SK-N-SH (cell line): ENCODE data around the gene LCMT1.

Experiments
- CTCF ChIP-seq: fragments of 200-600 bp; sonication (generic); IDR thresholded peaks from 2 replicates; pipeline ENCODE4 v1.6.1; 2017; ENCODE audit warnings: antibody characterized with exemption, mild to moderate bottlenecking, moderate library complexity
- EP300 ChIP-seq, 2 experiments: IDR thresholded peaks; 2 replicates each; pipeline versions ENCODE4 v1.4.0 to v1.6.1; 2012; ENCODE audit warnings: borderline replicate concordance in 1 of 2, low read depth in 1 of 2, low read length in 1 of 2
- FOXM1 ChIP-seq: IDR thresholded peaks from 2 replicates; pipeline ENCODE4 v1.4.0; 2012; ENCODE audit warnings: low read depth, mild to moderate bottlenecking
- NRF1 ChIP-seq: IDR thresholded peaks from 2 replicates; pipeline ENCODE4 v1.6.1; 2012; ENCODE audit warnings: low read depth, mild to moderate bottlenecking, low read length

GRCh38 chr16:25110387-25110947, 1.1 kb upstream of the LCMT1 start:
- TF ChIP-seq CTCF (no peak), EP300 (IDR thresholded peaks at IDR 0.05; ENCODE audit: borderline replicate concordance in 1 of 2, low read depth in 1 of 2, low read length in 1 of 2) (no peak), FOXM1 (no peak), NRF1 (no peak)
